CD4-positive, alpha-beta T cell treated with Interleukin-2 at 100 ng/mL for 4 hours (primary cell): ENCODE data around the gene TTC16.

Experiments used
- DNase-seq: peaks from one replicate; pipeline ENCODE4 v3.0.0-alpha.2; 2020; ENCODE audit warnings: low spot score

Gene TTC16

GRCh38 chr9:127721391-127721821 is 5.5 kb downstream of the TTC16 start:
- DNase-seq: peak; percentile 46

GRCh38 chr9:127722055-127722745 is 6.3 kb downstream of the TTC16 start:
- DNase-seq: no peak

GRCh38 chr9:127723013-127723412 is 7.1 kb downstream of the TTC16 start:
- DNase-seq: no peak

- DNase-seq: no peak
Measured at GRCh38 chr9:127723444-127723843, 7.6 kb downstream of the TTC16 start.

- no peak for DNase-seq
Measured at GRCh38 chr9:127724012-127724411, 8.1 kb downstream of the TTC16 start.

- no peak for DNase-seq
Measured at GRCh38 chr9:127726871-127727270, 11.0 kb downstream of the TTC16 start.

- no peak for DNase-seq
Measured at GRCh38 chr9:127728808-127729207, 12.9 kb downstream of the TTC16 start.

GRCh38 chr9:127729522-127730256 is 13.8 kb downstream of the TTC16 start:
- DNase-seq: no peak

GRCh38 chr9:127730262-127730661 is 14.4 kb downstream of the TTC16 start:
- no peak for DNase-seq

- DNase-seq: no peak
Measured at GRCh38 chr9:127730799-127731410, 15.0 kb downstream of the TTC16 start.

- DNase-seq: no peak
Measured at GRCh38 chr9:127731938-127732337, 16.1 kb downstream of the TTC16 start.

- DNase-seq: no peak
Measured at GRCh38 chr9:127732444-127732843, 16.6 kb downstream of the TTC16 start.

- no peak for DNase-seq
Measured at GRCh38 chr9:127733614-127734013, 17.7 kb downstream of the TTC16 start.

- no peak for DNase-seq
Measured at GRCh38 chr9:127734247-127734746, 18.4 kb downstream of the TTC16 start.

- DNase-seq: peak; percentile 99
Measured at GRCh38 chr9:127734747-127735529, 19.1 kb downstream of the TTC16 start, which contains the start of gene TOR2A. Gene TOR2A, minus strand, starts transcription at chr9:127735294. Its CDS starts 24 bp downstream, at chr9:127735270.

GRCh38 chr9:127735530-127736185 is 19.8 kb downstream of the TTC16 start:
- DNase-seq: no peak

GRCh38 chr9:127738666-127739065 is 22.8 kb downstream of the TTC16 start:
- no peak for DNase-seq

GRCh38 chr9:127739614-127740330 is 23.9 kb downstream of the TTC16 start:
- no peak for DNase-seq

- no peak for DNase-seq
Measured at GRCh38 chr9:127741831-127742434, 26.1 kb downstream of the TTC16 start.

- DNase-seq: no peak
Measured at GRCh38 chr9:127742435-127743088, 26.7 kb downstream of the TTC16 start.
